Stimulated activated CD4-positive, alpha-beta T cell treated with anti-CD3 and anti-CD28 coated beads, Interleukin-12 subunit alpha, Interleukin-12 subunit beta, amount 100 ng/mL, for 24 hours (primary cell): Measurements from ENCODE around the gene SPATA45.

Source experiments
- DNase-seq, 2 experiments: peaks; one replicate each; pipeline ENCODE4 v3.0.0-alpha.2; 2020; ENCODE audit warnings: low read depth in 2 of 2

SPATA45 gene

GRCh38 chr1:212780759-212781158 lies 66.7 kb downstream of the SPATA45 start:
- no peak for DNase-seq
